Stomach (tissue), 4 donors: ENCODE results near the gene MACO1.
"Not testable (repeated sequence)": the region's sequence is repeated elsewhere in the genome, so short reads cannot be mapped to it uniquely, and the experiment has no call there.

ENCODE experiments used
- EP300 ChIP-seq: sonication (generic); formaldehyde crosslinking; IDR thresholded peaks from one replicate; pipeline ENCODE4 v1.6.1; 2017; ENCODE audit warnings: antibody characterized with exemption
- POLR2A ChIP-seq, 4 donors: fragments of 450-650 bp; IDR thresholded peaks; one replicate each; pipeline ENCODE4 v1.6.1; 2016; ENCODE audit warnings: antibody characterized with exemption in 4 of 4, control low read depth in 2 of 4, mild to moderate bottlenecking in 1 of 4, moderate library complexity in 1 of 4
- POLR2AphosphoS5 ChIP-seq, 3 donors: sonication (generic); formaldehyde crosslinking; IDR thresholded peaks; one replicate each; pipeline ENCODE4 v1.6.1; 2016; ENCODE audit warnings: antibody characterized with exemption in 3 of 3
- TF ChIP-seq, protein P1 (sequence below), 7 experiments: fragments of 450-650 bp in 4 of 7; fragments of 200-600 bp in 3 of 7; sonication (generic) in 3 of 7; IDR thresholded peaks; one replicate each; pipeline ENCODE4 v1.5.1; 2016 to 2019; ENCODE audit warnings: antibody characterized with exemption in 7 of 7, control low read depth in 2 of 7, mild to moderate bottlenecking in 1 of 7

DNA sequence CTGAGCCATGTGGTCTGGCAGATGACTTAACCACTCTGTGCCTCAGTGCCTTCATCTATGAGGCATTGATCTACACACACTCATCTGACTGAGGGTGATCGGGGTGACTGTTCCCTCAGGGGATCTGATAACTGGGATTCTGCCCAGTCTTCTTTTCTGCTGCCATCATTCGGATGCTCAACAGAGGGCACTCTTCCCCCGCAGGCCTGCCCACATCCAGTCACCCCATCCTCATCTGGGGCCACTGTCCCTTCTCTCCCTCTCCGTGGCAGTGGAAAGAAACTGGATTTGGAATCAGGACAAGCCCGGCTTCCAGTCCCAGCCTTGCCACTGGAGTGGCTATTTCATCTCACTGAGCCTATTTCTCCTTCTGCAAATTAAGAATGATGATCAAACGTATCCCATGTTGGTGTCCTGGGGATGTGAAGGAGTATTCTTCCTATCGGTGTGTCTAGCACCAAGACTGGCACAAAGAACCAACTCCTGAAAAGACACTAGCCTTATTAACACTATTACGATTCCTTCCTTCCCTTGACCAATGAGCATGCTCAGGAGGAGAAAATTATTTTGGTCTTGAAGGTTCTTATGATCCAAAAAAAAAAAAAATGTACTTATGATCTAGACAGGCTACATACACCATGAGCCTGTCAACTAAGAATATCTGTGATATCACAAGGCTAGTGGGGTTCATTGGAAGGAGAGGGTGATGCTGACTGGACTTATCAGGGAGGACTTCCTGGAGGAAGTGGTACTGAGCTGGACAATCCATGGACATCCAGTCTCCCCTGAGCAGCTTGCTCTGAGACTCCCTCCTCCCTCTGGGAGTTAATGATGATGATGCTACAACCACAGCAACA is 27.5 kb upstream of the MACO1 start:
- TF ChIP-seq, protein P1, sequence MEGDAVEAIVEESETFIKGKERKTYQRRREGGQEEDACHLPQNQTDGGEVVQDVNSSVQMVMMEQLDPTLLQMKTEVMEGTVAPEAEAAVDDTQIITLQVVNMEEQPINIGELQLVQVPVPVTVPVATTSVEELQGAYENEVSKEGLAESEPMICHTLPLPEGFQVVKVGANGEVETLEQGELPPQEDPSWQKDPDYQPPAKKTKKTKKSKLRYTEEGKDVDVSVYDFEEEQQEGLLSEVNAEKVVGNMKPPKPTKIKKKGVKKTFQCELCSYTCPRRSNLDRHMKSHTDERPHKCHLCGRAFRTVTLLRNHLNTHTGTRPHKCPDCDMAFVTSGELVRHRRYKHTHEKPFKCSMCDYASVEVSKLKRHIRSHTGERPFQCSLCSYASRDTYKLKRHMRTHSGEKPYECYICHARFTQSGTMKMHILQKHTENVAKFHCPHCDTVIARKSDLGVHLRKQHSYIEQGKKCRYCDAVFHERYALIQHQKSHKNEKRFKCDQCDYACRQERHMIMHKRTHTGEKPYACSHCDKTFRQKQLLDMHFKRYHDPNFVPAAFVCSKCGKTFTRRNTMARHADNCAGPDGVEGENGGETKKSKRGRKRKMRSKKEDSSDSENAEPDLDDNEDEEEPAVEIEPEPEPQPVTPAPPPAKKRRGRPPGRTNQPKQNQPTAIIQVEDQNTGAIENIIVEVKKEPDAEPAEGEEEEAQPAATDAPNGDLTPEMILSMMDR (IDR thresholded peaks at IDR 0.05) = peak in 3 of 7 experiments; percentile 11 to 28 (median 16)
- TF ChIP-seq POLR2A (IDR thresholded peaks at IDR 0.05); EP300; POLR2AphosphoS5 (IDR thresholded peaks at IDR 0.05): not testable (repeated sequence)
